H1 (cell line): ENCODE results near the gene IRAK1BP1.
"Not testable (repeated sequence)": the region's sequence is repeated elsewhere in the genome, so short reads cannot be mapped to it uniquely, and the experiment has no call there.

Source experiments
- SP1 ChIP-seq: IDR thresholded peaks from 2 replicates; pipeline ENCODE4 v1.6.1; 2011; ENCODE audit warnings: low read depth, low read length
- YY1 ChIP-seq: IDR thresholded peaks from 2 replicates; pipeline ENCODE4 v1.6.1; 2011; ENCODE audit warnings: low read depth, mild to moderate bottlenecking, low read length
- TF ChIP-seq, protein P1 (sequence below), 3 experiments: IDR thresholded peaks; 1 replicate in 2 of 3; 2 replicates in 1 of 3; pipeline versions ENCODE4 v1.5.1 to v1.6.1; 2011; ENCODE audit warnings: low read length in 3 of 3, mild to moderate bottlenecking in 3 of 3, inconsistent platforms in 2 of 3, low read depth in 1 of 3, moderate library complexity in 1 of 3; ENCODE audit not compliant: insufficient read depth in 1 of 3; ENCODE audit errors: control extremely low read depth in 1 of 3

DNA sequence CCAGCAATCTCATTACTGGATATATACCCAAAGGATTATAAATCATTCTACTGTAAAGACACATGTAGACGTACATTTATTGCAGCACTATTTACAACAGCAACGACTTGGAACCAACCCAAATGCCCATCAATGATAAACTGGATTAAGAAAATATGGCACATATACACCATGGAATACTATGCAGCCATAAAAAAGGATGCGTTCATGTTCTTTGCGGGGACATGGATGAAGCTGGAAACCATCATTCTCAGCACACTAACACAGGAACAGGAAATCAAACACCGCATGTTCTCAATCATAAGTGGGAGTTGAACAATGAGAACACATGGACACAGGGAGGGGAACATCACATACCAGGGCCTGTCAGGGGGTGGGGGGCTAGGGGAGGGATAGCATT is 22.6 kb downstream of the IRAK1BP1 start:
- TF ChIP-seq, protein P1, sequence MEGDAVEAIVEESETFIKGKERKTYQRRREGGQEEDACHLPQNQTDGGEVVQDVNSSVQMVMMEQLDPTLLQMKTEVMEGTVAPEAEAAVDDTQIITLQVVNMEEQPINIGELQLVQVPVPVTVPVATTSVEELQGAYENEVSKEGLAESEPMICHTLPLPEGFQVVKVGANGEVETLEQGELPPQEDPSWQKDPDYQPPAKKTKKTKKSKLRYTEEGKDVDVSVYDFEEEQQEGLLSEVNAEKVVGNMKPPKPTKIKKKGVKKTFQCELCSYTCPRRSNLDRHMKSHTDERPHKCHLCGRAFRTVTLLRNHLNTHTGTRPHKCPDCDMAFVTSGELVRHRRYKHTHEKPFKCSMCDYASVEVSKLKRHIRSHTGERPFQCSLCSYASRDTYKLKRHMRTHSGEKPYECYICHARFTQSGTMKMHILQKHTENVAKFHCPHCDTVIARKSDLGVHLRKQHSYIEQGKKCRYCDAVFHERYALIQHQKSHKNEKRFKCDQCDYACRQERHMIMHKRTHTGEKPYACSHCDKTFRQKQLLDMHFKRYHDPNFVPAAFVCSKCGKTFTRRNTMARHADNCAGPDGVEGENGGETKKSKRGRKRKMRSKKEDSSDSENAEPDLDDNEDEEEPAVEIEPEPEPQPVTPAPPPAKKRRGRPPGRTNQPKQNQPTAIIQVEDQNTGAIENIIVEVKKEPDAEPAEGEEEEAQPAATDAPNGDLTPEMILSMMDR (IDR thresholded peaks at IDR 0.05; ENCODE audit: control extremely low read depth in 1 of 3, insufficient read depth in 1 of 3, low read depth in 1 of 3, low read length in 3 of 3): not testable (repeated sequence)
- not testable (repeated sequence) for TF ChIP-seq YY1, SP1
